MG63 (cell line): ENCODE measurements around the gene FSD1. TPM values are rescaled to one million over a fixed set of nuclear protein-coding genes. Genes with fewer than 3 reads are reported as not detected.
"Not testable (repeated sequence)": the region's sequence is repeated elsewhere in the genome, so short reads cannot be mapped to it uniquely, and the experiment has no call there.

Experiments
- DNase-seq: peaks from one replicate; pipeline ENCODE4 v3.0.0-alpha.2; 2020
- H3K27me3 ChIP-seq: fragments of 250-450 bp; sonication (Bioruptor Pico); 2 replicates; pipeline ENCODE4 v1.5.1; 2020; ENCODE audit warnings: mild to moderate bottlenecking, moderate library complexity
- H3K36me3 ChIP-seq: fragments of 250-450 bp; sonication (Bioruptor Pico); 2 replicates; pipeline ENCODE4 v1.5.1; 2020; ENCODE audit warnings: mild to moderate bottlenecking, moderate library complexity
- H3K4me3 ChIP-seq: fragments of 250-450 bp; sonication (Bioruptor Pico); 2 replicates; pipeline ENCODE4 v1.5.1; 2020; ENCODE audit warnings: mild to moderate bottlenecking, moderate library complexity
- H3K9me3 ChIP-seq: fragments of 250-450 bp; sonication (Bioruptor Pico); 2 replicates; pipeline ENCODE4 v1.5.1; 2020; ENCODE audit warnings: mild to moderate bottlenecking, moderate library complexity
- total RNA-seq: library from RNA; depleted of rRNA; stranded (reverse); fragments of >200 nt; shearing (Covaris generic); gene quantifications from 2 replicates; pipeline ENCODE4 v1.2.3, GENCODE V29; 2014; ENCODE audit warnings: low replicate concordance

The FSD1 gene
- total RNA-seq, 1 experiment from 2014 or later = not detected

DNA sequence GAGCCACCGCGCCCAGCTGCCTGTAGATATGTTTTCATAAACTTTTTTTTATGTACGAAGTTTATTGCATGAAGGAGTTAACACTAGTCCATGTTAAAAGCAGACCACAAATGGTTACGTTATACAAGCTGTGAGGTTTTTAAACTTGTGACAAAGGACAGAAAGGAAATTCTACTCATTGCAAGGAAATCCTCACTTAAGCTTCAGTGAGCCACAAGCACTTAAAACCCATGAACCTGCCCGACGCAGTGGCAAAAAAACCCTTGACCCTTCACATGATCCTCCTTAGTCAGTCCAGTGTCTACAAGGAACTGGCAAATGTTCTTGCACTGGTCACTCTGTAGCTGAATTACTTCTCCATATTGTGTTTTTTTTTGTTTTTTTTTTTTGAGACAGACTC lies 43.1 kb downstream of the FSD1 start:
- Histone ChIP-seq H3K4me3 (no peak overlapping the region), H3K36me3 (no peaks in the 10 kb centered on the region), H3K27me3 (no peaks in the 10 kb centered on the region), H3K9me3 (no peaks in the 10 kb centered on the region)
- DNase-seq = no peak

DNA sequence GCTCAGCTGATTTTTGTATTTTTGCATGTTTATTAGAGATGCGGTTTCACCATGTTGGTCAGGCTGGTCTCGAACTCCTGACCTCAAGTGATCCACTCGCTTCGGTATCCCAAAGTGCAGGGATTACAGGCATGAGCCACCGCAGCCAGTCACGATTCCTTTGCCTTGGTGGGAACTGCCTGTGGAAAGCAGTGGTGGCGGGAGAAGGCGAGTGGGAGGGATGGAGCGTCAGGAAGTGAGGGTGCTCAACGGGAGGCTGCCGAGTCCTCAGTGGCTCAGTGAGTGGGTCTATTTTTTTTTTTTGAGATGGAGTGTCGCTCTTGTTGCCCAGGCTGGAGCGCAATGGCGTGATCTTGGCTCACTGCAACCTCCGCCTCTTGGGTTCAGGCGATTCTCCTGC lies 44.8 kb downstream of the FSD1 start:
- H3K36me3 ChIP-seq, DNase-seq, H3K27me3 ChIP-seq, H3K4me3 ChIP-seq, H3K9me3 ChIP-seq: not testable (repeated sequence)

DNA sequence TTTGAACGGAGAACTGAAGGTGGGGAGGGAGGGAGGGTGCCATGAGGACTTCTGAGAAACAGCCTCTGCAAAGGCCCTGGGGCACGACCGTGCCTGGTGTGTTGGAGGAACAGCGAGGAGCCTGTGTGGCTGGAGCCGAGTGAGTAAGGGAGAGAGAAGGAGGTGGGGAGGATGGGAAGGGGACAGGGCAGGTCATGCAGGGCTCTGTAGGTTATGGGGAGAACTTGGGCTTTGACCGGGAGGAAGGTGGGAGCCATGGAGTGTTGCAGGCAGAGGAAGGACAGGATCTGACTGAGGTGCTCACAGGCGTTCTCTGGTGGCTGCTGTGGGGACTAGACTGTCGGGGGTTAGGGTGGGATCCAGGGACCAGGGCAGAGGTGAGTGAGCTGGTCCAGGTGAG lies 45.7 kb downstream of the FSD1 start:
- Histone ChIP-seq H3K27me3 (no peaks in the 10 kb centered on the region), H3K9me3 (no peaks in the 10 kb centered on the region), H3K4me3 (no peak overlapping the region), H3K36me3 (no peaks in the 10 kb centered on the region)
- no peak for DNase-seq

DNA sequence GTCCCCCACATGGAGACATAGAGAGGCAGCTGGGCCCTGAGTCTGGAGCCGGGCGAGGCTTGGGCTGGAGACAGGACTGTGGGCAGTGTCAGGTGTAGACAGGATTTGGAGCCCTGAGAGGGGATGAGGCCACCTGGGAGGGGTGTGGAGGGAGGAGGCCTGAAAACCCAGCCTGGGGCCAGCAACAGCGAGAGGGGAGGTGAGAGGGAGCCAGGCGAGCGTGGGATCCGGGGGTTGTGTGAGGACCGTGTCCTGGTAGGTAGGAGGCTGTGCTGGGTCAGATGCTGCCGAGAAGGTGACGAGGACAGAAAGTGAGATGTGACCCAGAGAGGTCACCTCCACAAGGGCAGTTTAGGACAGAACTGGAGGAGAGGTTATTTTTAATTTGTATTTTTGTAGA lies 46.3 kb downstream of the FSD1 start:
- H3K27me3 ChIP-seq = no peaks in the 10 kb centered on the region
- no peak overlapping the region for H3K4me3 ChIP-seq
- DNase-seq = no peak
- no peaks in the 10 kb centered on the region for H3K36me3 ChIP-seq
- no peaks in the 10 kb centered on the region for H3K9me3 ChIP-seq

DNA sequence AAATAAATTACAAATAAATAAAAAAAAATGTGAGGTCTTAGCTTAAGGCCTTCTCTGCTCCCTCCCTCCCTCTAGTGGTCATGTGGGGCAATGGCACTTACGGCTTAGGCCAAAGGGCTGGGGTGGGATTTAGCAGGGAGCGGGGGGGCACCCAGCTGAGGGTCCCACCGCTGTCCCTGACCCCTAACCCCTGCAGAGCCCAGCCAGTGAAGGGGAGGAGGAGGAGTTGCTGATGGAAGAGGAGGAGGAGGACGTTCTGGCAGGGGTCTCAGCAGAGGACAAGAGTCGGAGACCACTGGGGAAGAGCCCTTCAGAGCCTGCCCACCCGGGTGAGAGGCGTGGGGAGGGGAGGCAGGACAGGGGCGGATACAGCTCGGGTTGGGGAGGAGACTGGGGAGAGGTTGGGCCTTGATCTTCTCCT lies 48.3 kb downstream of the FSD1 start:
- Histone ChIP-seq H3K4me3 (no peak overlapping the region), H3K36me3 (no peaks in the 10 kb centered on the region), H3K9me3 (no peaks in the 10 kb centered on the region), H3K27me3 (no peaks in the 10 kb centered on the region)
- peak; percentile 24 for DNase-seq

DNA sequence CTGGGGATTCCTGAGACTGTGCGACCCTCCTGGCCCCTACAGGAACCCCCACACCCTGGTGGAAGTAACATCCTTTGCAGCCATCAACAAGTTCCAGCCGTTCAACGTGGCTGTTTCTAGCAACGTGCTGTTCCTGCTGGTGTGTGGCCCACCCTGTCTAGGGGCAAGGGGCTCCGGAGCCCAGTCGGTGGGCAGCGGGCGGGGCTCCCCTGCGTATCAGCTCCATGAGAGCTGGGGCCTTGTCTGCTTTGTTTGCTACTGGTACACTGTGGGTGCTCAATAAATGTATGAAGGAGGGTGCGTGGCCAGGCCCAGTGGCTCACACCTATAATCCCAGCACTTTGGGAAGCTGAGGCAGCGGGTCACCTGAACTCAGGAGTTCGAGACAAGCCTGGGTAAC lies 49.9 kb downstream of the FSD1 start:
- Histone ChIP-seq H3K27me3 (no peaks in the 10 kb centered on the region), H3K4me3 (no peak overlapping the region), H3K9me3 (no peaks in the 10 kb centered on the region), H3K36me3 (no peaks in the 10 kb centered on the region)
- DNase-seq = no peak

DNA sequence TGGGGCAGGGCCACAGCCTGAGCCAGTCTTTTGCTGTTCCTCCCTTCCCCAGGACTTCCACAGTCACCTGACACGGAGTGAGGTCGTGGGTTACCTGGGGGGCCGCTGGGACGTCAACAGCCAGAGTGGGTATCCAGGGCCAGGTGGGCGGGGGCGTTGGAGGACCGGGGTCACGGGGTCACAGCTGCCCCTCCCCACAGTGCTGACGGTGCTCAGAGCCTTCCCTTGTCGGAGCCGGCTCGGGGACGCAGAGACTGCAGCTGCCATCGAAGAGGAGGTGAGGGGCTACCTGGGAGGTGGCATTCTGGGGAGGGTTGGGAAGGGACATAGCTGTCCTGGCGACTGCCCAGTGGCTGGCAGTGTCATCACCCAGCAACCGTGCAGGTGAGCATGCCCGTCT lies 50.5 kb downstream of the FSD1 start:
- no peaks in the 10 kb centered on the region for H3K9me3 ChIP-seq
- no peak overlapping the region for H3K4me3 ChIP-seq
- H3K36me3 ChIP-seq = no peaks in the 10 kb centered on the region
- no peaks in the 10 kb centered on the region for H3K27me3 ChIP-seq
- DNase-seq = no peak

DNA sequence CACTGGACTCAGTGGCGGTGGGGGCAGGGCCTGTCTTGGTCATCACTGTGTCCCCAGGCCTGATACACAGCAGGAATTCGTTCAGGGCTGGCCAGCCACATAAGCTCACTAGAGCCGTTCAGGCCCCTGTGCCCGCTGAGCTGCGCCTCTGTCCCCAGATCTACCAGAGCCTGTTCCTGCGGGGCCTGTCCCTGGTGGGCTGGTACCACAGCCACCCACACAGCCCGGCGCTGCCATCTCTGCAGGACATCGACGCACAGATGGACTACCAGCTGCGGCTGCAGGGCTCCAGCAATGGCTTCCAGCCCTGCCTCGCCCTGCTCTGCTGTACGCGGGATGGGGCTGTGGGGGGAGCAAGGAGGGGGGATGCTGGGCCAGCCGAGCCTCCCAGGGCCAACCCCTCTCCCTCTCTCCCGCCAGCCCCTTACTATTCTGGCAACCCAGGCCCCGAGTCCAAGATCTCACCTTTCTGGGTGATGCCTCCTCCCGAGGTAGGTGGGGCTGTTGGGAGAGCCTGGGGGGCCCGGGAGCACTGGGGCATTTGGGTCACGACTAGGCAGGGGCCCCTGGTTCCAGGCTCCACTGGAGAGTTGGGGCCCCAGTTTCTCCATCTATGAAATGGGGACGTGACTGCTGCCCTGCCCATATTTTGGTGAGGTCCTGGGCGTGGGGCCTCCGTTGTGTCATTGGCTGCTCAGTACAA lies 52.8 kb downstream of the FSD1 start:
- Histone ChIP-seq H3K27me3 (no peaks in the 10 kb centered on the region), H3K4me3 (no peak overlapping the region), H3K36me3 (peaks cover 2% of the 10 kb centered on the region; the same call in 1 of the 2 replicates), H3K9me3 (no peaks in the 10 kb centered on the region)
- no peak for DNase-seq

DNA sequence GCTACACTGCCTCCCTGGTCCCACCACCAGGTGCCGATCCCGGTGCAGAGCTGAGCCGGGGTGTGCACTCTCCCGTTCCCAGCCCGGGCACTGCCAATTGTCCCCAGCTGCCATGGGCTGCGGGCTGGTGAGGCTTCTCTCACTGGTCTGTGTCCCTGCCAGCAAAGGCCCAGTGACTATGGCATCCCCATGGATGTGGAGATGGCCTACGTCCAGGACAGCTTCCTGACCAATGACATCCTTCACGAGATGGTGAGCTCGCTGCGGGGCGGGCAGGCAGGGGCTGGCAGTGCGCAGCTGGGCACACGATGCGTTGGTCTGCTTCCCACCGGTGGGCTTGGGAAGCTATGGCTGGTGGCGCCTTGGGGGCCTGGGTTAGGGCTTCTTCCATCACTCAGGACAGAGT lies 53.5 kb downstream of the FSD1 start:
- no peaks in the 10 kb centered on the region for H3K9me3 ChIP-seq
- H3K4me3 ChIP-seq = no peak overlapping the region
- DNase-seq = no peak
- H3K36me3 ChIP-seq = peaks cover 2% of the 10 kb centered on the region; the same call in 1 of the 2 replicates
- no peaks in the 10 kb centered on the region for H3K27me3 ChIP-seq

DNA sequence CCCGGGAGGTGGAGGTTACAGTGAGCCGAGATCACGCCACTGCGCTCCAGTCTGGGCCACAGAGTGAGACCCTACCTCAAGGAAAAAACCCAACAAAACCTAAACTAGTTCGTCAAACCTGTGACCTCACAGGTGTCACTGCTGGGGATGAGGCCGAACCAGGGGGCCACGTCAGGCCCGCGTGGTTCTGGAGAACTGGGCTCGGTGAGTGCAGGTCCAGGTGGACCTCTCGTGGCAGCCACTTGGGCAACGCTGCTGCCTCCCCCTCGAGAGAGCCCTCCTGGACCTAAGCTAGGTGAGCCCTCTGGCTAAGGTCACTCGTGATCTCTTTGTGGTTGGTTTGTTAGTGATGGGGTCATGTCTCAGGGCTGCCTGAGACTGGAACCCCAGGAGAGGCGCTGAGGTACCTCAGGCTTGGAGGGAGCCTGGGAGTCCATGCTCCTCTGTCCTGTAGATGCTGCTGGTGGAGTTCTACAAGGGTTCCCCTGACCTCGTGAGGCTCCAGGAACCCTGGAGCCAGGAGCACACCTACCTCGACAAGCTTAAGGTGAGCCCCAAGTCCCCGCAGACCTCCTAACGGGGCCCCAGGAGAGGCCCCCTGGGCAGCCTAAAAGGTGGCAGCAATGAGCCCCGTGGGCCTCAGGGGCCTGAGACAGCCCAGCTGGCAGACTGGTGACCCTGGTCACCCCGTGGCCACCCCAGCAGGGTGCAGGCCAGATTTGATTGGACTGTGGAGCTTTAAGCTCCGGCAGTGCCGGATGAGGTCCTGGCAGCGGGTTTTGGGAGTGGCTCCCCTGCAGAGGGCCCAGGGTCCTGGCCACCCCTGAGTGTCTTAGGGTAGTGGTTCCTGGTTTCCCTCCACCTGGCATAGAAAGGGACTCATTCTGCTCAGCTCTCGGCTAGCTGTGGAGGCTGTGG lies 54.6 kb downstream of the FSD1 start:
- Histone ChIP-seq H3K4me3 (no peak overlapping the region), H3K36me3 (peaks cover 2% of the 10 kb centered on the region; the same call in 1 of the 2 replicates), H3K27me3 (no peaks in the 10 kb centered on the region), H3K9me3 (no peaks in the 10 kb centered on the region)
- no peak for DNase-seq

DNA sequence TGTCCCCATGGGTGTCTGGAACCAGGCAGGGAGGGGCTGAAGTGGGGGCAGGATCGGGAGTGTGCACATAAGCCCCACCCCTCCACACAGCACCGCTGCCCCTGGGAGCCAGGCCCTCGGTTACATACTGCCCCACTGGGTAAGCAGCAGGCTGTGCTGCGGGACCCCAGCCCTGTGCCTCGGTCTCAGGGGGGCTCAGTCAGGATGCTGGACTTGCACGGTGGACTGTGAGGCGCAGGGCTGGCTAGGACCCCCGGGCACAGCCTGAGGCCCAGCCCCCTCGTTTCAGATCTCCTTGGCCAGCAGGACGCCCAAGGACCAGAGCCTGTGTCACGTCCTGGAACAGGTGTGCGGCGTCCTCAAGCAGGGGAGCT lies 55.2 kb downstream of the FSD1 start:
- no peaks in the 10 kb centered on the region for H3K27me3 ChIP-seq
- no peak overlapping the region for H3K4me3 ChIP-seq
- no peak for DNase-seq
- H3K9me3 ChIP-seq = no peaks in the 10 kb centered on the region
- H3K36me3 ChIP-seq = peaks cover 2% of the 10 kb centered on the region; the same call in 1 of the 2 replicates

DNA sequence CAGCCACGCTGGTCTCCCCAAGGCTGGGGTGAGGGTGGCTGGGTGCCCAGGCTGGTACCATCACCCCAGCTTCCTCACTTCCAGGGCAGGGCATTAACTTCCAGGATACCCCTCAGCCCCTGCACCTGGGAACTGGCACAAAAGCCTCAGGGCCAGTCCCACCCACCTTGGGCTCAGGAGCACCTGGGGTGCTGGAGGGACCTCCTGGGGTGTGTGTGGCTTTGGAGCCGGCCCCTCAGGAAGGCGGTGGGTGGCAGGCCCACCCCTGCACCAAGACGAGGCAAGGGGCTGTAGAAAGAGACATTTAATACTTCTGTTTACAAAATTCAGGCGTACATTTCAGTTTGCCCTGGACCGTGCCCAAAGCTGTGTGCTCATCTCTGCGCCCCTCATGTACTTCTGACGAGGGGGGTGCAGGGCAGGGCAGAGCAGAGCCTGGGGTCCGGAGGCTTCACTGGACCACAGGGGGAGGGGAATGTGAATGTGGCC lies 55.7 kb downstream of the FSD1 start:
- Histone ChIP-seq H3K4me3 (no peak overlapping the region), H3K36me3 (peaks cover 2% of the 10 kb centered on the region; the same call in 1 of the 2 replicates), H3K27me3 (no peaks in the 10 kb centered on the region), H3K9me3 (no peaks in the 10 kb centered on the region)
- no peak for DNase-seq

DNA sequence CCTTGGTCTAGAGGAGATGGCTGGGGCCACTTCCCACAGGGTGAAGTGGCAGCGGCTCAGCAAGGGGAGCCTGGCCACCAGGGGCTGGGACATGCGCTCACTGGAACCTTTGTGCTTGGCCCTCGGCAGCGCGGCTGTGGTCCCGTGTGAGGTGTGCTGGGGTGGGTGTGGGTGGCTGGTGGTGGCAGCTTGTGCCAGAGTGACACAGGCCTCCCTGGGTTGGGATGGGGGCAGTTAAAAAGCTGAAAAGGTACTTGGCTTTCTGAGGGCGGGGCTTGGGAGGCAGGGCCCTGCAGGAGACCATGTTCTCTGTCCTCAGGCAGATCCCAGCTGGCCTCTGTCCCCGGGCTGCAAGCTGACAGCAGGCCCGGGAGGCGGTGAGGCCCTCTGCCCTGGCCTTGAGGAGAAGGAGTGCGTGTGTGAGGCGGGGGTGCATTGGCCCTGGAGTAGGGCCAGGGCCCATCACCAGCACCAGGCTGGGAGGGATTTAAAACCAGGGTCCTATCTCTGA lies 56.3 kb downstream of the FSD1 start:
- no peaks in the 10 kb centered on the region for H3K27me3 ChIP-seq
- H3K9me3 ChIP-seq = no peaks in the 10 kb centered on the region
- H3K36me3 ChIP-seq = peaks cover 2% of the 10 kb centered on the region; the same call in 1 of the 2 replicates
- no peak overlapping the region for H3K4me3 ChIP-seq
- DNase-seq = no peak

DNA sequence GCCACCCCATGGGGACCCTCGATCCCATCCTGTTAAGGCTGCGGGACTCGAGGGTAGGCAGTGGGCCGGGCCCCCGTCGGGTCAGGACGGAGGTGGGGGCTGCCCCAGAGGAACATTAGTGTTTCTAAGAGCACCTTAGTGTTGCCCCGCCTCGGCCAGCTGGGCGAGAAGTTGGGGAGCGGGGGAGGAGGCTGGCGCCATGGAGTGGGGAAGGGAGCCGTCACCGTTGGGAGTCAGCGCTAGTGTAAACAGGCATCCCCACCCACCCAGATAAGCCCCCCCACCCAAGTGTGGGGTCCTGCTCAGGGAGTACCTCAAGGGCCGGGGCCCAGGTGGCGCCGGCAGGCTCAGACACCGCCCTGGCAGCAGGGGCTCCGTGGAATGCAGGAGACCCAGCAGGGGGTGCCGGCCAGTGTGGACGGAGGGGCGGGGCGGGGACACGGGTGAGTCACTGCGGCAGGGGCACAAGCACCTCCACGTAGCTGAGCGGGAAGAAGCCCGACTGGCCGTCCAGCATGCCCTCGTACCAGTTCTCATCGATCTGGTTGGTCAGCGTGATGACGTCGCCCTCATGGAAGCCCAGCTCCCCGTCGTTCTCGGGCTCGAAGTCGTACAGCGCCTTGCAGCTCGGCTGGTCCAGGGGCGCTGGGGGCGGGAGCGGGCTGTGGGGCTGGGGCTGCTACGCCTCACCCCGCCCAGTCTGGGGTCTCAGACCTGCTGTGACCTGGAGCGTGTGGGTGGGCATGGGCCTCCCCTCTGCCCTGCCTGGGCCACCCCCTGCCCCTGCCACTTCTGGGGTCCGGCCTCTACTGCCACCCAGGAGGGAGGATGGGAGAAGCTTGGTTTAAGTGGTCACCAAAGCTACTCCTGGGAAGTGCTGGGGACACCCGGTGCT lies 57.0 kb downstream of the FSD1 start:
- peaks cover 2% of the 10 kb centered on the region; the same call in 1 of the 2 replicates for H3K36me3 ChIP-seq
- no peaks in the 10 kb centered on the region for H3K9me3 ChIP-seq
- DNase-seq = no peak
- no peak overlapping the region for H3K4me3 ChIP-seq
- no peaks in the 10 kb centered on the region for H3K27me3 ChIP-seq

DNA sequence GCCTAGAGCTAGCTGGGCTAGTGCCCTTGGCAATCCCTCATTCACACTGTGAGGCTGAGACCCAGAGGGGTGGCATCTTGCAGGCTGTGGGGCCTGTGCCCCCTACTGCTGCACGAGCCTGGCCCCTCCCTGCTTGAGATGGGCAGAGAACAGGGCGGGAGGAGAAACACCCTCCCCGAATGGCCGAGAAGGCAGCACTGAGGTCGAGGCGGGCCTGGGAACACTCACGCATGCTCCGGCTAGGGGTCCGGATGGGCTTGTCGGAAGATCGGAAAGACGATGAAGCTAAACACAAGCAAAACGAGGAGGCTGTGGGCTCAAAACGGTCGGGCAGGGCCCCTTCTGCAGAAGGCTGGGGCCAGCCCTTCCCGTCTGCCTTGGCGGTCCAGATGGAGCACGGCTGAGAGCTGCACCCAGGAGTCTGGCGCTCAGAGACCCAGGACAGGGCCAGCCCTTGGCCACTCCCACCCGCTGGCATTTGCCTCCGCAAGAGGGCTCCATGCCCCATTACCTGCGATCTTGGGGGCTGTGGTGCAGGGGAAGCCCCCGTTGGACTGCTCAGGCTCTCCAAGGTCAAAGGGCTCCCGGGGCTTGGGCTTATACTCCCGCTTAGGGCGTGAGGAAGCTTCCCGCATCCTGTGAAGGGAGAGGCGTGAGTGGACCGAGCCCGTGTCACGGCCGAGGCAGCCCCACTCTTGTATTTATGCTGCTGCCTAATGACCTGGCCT lies 57.9 kb downstream of the FSD1 start:
- Histone ChIP-seq H3K27me3 (no peaks in the 10 kb centered on the region), H3K36me3 (peaks cover 2% of the 10 kb centered on the region; the same call in 1 of the 2 replicates), H3K4me3 (no peak overlapping the region), H3K9me3 (no peaks in the 10 kb centered on the region)
- DNase-seq = no peak
